KMS-11 (cell line): ENCODE data around the gene STAG1.

Experiments
- H2AFZ ChIP-seq: fragments of 200-600 bp; sonication (generic); 2 replicates; pipeline ENCODE4 v1.6.1; 2016; ENCODE audit warnings: antibody characterized with exemption, mixed run types, low read depth
- H3K27ac ChIP-seq: fragments of 200-600 bp; sonication (generic); 2 replicates; pipeline ENCODE4 v1.6.1; 2016; ENCODE audit warnings: mild to moderate bottlenecking, mixed run types
- H3K27me3 ChIP-seq: fragments of 200-600 bp; sonication (generic); 2 replicates; pipeline ENCODE4 v1.6.1; 2017; ENCODE audit warnings: mild to moderate bottlenecking, low read depth, mixed run types, moderate library complexity; ENCODE audit not compliant: insufficient read depth
- H3K36me3 ChIP-seq: fragments of 200-600 bp; sonication (generic); 2 replicates; pipeline ENCODE4 v1.6.1; 2017; ENCODE audit warnings: mild to moderate bottlenecking, mixed run types; ENCODE audit not compliant: insufficient read depth
- H3K4me1 ChIP-seq: fragments of 200-600 bp; sonication (generic); 2 replicates; pipeline ENCODE4 v1.6.1; 2016; ENCODE audit warnings: mild to moderate bottlenecking, low read depth, mixed run types; ENCODE audit not compliant: poor library complexity, severe bottlenecking
- H3K4me2 ChIP-seq: fragments of 200-600 bp; sonication (generic); 2 replicates; pipeline ENCODE4 v1.7.0; 2016; ENCODE audit warnings: mild to moderate bottlenecking, mixed run types
- H3K4me3 ChIP-seq: fragments of 200-600 bp; sonication (generic); IDR thresholded peaks from 2 replicates; pipeline ENCODE4 v1.6.1; 2017; ENCODE audit warnings: low read depth, low read length, mixed read lengths; ENCODE audit not compliant: insufficient read depth
- H3K79me2 ChIP-seq: fragments of 200-600 bp; sonication (generic); 2 replicates; pipeline ENCODE4 v1.6.1; 2016; ENCODE audit warnings: low read depth, mixed run types; ENCODE audit not compliant: insufficient read depth
- H3K9ac ChIP-seq: fragments of 200-600 bp; sonication (generic); 2 replicates; pipeline ENCODE4 v1.6.1; 2016; ENCODE audit warnings: mild to moderate bottlenecking, mixed run types
- H4K20me1 ChIP-seq: fragments of 200-600 bp; sonication (generic); 2 replicates; pipeline ENCODE4 v1.6.1; 2016; ENCODE audit warnings: mild to moderate bottlenecking, mixed run types; ENCODE audit not compliant: insufficient read depth
- TF ChIP-seq, protein P1 (sequence below): fragments of 200-600 bp; sonication (generic); conservative IDR thresholded peaks from 2 replicates; pipeline ENCODE4 v1.6.1; 2017; ENCODE audit warnings: low read depth, mild to moderate bottlenecking, antibody characterized with exemption, low read length, moderate library complexity, mixed read lengths

STAG1 gene

DNA sequence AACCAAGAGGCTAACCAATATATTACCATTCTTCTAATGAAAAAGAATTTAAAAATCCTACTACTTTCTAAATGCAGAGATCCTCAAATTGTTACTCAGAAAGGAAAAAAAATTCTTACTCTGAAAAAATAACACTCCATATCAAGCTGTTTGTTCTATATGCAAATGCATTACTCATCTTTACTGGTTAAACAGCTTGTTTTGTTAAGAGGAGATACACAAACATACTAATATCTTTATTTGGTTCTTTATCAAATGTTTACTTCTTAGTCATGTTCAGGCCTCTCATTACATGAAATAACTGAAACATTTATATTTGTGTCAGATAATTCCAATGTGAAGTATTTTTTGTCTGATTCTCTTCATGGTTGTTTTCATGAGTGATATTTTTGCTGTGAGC is 355.3 kb downstream of the STAG1 start:
- no peaks in the 10 kb centered on the region for H3K79me2 ChIP-seq
- no peak overlapping the region for H3K4me3 ChIP-seq
- H4K20me1 ChIP-seq: no peaks in the 10 kb centered on the region
- H2AFZ ChIP-seq: no peak overlapping the region
- no peak overlapping the region for H3K4me2 ChIP-seq
- H3K4me1 ChIP-seq: peaks cover 5% of the 10 kb centered on the region
- H3K9ac ChIP-seq: no peak overlapping the region
- no peaks in the 10 kb centered on the region for H3K36me3 ChIP-seq
- H3K27me3 ChIP-seq: no peaks in the 10 kb centered on the region
- TF ChIP-seq, protein P1, sequence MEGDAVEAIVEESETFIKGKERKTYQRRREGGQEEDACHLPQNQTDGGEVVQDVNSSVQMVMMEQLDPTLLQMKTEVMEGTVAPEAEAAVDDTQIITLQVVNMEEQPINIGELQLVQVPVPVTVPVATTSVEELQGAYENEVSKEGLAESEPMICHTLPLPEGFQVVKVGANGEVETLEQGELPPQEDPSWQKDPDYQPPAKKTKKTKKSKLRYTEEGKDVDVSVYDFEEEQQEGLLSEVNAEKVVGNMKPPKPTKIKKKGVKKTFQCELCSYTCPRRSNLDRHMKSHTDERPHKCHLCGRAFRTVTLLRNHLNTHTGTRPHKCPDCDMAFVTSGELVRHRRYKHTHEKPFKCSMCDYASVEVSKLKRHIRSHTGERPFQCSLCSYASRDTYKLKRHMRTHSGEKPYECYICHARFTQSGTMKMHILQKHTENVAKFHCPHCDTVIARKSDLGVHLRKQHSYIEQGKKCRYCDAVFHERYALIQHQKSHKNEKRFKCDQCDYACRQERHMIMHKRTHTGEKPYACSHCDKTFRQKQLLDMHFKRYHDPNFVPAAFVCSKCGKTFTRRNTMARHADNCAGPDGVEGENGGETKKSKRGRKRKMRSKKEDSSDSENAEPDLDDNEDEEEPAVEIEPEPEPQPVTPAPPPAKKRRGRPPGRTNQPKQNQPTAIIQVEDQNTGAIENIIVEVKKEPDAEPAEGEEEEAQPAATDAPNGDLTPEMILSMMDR: no peak
- no peak overlapping the region for H3K27ac ChIP-seq

DNA sequence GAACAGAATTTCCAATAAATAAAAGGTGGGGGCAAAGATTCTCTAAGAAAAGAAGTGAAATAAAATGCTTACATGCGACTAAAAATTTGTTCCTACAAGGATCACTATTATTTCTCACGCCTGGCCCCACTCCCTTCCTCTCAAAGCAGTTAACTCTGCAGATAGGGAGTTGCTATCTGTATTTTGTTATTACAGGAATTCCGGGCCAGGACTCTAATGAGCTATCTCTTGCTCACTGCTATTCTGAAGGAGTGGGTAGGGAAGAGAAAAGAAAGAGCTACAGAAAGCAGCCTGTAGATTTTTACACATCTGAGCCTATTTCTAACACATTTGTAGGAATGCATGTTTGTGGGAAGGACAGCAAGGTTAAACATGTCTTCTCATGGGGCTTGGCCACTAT is 361.6 kb downstream of the STAG1 start:
- Histone ChIP-seq H4K20me1 (no peaks in the 10 kb centered on the region), H3K9ac (no peak overlapping the region), H3K79me2 (no peaks in the 10 kb centered on the region), H3K4me1 (peaks cover 67% of the 10 kb centered on the region), H3K27ac (peak overlapping the region; percentile 44; the same call in 1 of the 2 replicates), H2AFZ (no peak overlapping the region), H3K4me3 (no peak overlapping the region), H3K27me3 (no peaks in the 10 kb centered on the region), H3K4me2 (peak overlapping the region; percentile 76), H3K36me3 (no peaks in the 10 kb centered on the region)
- TF ChIP-seq, protein P1: no peak

DNA sequence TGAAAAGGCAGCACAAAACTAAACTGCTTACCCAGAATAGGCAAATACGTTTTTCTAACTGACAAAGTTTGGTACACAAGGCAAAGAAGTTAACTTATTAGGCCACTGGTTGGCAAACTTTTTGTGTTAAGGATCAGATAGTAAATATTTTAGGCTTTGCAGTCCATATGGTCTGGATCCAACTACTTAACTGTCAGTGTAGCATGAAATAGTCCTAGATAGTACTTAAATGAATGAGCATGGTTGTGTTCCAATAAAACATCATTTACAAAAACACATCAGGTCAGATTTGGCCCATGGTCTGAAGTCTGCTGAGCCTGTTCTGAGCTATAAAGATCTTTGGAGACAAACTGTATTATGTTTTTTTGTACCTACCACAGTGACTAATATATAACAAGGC is 365.1 kb downstream of the STAG1 start:
- Histone ChIP-seq H3K4me1 (peaks cover 82% of the 10 kb centered on the region), H3K9ac (no peak overlapping the region), H3K79me2 (no peaks in the 10 kb centered on the region), H3K27me3 (no peaks in the 10 kb centered on the region), H3K4me3 (no peak overlapping the region), H3K4me2 (no peak overlapping the region), H3K27ac (no peak overlapping the region), H4K20me1 (no peaks in the 10 kb centered on the region), H2AFZ (no peak overlapping the region), H3K36me3 (no peaks in the 10 kb centered on the region)
- TF ChIP-seq, protein P1: no peak

DNA sequence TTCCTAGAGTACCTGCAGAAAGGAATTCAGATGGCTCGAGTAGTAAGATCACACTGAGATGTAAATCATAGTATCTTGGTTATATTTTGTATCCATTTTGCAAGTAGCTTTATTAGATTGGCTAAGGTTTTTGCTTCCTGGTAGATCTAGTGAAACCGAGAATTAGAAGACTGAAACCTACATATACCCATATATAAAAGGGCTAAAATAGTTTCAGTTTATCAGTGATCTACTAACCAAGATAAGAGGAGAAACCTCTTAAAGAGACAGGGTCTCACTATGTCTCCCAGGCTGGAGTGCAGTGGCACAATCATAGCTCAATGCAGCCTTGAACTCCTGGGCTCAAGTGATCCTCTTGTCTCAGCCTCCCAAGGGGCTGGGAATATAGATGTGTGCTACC is 366.7 kb downstream of the STAG1 start:
- TF ChIP-seq, protein P1: no peak
- Histone ChIP-seq H4K20me1 (no peaks in the 10 kb centered on the region), H3K4me2 (peak overlapping the region; percentile 57), H3K36me3 (no peaks in the 10 kb centered on the region), H2AFZ (no peak overlapping the region), H3K79me2 (no peaks in the 10 kb centered on the region), H3K27me3 (no peaks in the 10 kb centered on the region), H3K4me1 (peaks cover 66% of the 10 kb centered on the region), H3K9ac (no peak overlapping the region), H3K27ac (peak overlapping the region; percentile 26), H3K4me3 (no peak overlapping the region)

DNA sequence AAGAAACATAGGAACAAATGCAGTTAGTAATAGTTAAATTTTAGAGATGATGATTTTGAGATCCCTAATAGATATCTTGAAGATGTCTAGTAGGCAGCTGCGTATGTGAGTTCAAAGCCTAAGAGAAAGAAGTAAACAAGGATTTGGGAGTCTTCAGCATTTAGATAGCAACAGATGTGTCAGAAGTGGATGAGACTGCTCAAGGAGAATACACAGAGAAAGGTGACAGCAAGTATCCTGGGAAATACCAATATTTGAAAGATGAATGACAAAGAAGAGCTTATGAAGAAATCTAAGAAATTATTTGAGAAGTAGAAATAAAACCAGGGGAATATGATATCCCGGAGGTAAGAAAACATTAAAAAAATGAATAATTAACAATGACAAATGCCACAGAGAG is 371.1 kb downstream of the STAG1 start:
- H3K4me2 ChIP-seq: no peak overlapping the region
- no peaks in the 10 kb centered on the region for H4K20me1 ChIP-seq
- no peak overlapping the region for H3K4me3 ChIP-seq
- H3K27me3 ChIP-seq: no peaks in the 10 kb centered on the region
- H3K79me2 ChIP-seq: no peaks in the 10 kb centered on the region
- H3K36me3 ChIP-seq: no peaks in the 10 kb centered on the region
- H3K4me1 ChIP-seq: peaks cover 23% of the 10 kb centered on the region
- no peak overlapping the region for H3K9ac ChIP-seq
- H3K27ac ChIP-seq: no peak overlapping the region
- H2AFZ ChIP-seq: no peak overlapping the region
- TF ChIP-seq, protein P1: no peak
